Left forelimb (tissue), 1 donor: ENCODE results near the gene TRIM67.
"Not testable (repeated sequence)": the region's sequence is repeated elsewhere in the genome, so short reads cannot be mapped to it uniquely, and the experiment has no call there.

Experiments used
- DNase-seq: peaks from one replicate; pipeline ENCODE4 v3.0.0-alpha.2; 2018; ENCODE audit warnings: low spot score

TRIM67 gene

DNA sequence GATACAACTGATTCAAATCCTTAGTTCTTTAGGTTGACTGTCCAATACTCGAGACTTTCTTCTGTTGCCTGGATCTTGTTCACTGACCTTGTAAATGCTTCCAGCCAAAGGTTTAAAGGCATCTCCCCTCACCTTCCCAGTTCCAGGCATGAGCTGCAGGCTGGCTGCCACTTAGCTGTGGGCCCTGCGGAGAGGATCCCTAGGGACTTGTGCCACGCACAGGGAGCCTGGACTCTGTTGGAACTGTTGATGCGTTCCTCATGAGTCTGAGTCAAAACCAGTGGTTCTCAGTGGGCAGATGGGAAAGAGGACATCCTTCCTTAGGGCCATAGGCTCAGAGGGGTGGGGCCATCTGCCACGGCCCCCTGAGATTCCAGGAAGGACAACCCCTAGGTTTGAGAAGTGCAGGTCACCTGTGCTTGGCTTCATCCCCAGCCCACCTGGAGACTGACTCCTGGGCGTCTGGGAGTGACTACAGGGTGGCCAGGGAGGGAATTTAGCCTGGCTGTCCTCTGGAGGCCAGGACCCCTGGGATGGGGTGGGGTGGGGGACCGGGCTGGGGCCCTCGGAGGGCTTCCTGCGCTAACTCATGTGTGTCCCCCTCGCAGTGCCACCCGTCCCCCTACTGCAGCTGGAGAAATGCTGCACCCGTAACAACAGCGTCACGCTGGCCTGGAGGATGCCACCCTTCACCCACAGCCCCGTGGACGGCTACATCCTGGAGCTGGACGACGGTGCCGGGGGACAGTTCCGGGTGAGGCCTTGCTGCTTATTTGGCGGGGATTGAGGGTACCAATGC is 41.6 kb downstream of the TRIM67 start:
- no peak for DNase-seq

DNA sequence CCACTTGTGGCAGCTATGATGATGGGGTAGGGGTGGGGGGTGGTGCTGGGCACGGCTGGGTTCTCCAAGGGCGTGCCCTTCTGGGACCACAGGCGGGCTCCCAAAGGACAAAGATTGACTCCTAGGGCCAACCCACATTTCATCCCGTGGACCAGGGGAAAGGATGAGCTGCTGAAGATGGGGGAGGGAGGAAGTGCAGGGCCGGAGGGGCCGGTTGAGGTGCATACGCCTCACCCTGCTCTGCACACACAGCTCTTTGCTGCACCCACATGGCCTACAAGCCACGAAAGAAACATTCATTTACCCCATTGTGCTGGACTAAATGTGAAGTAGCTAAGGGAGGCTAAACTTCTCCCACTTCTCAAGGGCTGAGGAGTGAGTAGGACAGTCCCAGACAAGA is 45.0 kb downstream of the TRIM67 start:
- no peak for DNase-seq

DNA sequence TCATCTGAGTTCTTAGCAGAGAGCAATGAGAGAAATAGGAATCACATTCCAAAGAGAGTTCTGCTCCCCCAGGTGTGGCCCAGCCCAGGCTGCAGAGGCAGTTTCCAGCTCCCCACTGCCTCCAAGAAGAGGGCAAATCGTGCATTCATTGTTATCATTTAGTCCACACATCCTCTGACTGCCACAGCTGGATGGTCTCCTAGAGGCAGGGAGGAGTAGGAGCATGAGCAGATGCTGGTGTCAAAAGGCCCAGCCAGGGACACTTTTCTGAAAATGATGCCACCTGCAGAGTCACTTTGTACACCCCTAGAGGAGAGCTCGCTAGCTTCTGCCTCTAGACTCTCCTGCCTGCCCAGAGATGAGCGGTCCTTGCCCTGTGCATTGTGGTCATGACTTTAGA is 45.6 kb downstream of the TRIM67 start:
- no peak for DNase-seq

DNA sequence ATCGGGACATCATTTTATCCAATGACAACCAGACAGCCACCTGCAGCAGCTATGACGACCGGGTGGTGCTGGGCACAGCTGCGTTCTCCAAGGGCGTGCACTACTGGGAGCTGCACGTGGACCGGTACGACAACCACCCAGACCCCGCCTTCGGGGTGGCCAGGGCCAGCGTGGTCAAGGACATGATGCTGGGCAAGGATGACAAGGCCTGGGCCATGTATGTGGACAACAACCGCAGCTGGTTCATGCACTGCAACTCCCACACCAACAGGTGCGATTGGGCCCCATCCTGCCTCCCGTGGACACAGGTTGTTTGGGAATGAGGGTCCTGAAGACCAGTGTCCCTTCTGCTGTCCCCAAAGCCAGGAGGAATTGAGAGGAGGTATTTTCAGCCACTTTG is 47.1 kb downstream of the TRIM67 start:
- no peak for DNase-seq

GRCh38 chr1:231209531-231209930 is 47.7 kb downstream of the TRIM67 start:
- no peak for DNase-seq

GRCh38 chr1:231210126-231210525 is 48.3 kb downstream of the TRIM67 start:
- no peak for DNase-seq

DNA sequence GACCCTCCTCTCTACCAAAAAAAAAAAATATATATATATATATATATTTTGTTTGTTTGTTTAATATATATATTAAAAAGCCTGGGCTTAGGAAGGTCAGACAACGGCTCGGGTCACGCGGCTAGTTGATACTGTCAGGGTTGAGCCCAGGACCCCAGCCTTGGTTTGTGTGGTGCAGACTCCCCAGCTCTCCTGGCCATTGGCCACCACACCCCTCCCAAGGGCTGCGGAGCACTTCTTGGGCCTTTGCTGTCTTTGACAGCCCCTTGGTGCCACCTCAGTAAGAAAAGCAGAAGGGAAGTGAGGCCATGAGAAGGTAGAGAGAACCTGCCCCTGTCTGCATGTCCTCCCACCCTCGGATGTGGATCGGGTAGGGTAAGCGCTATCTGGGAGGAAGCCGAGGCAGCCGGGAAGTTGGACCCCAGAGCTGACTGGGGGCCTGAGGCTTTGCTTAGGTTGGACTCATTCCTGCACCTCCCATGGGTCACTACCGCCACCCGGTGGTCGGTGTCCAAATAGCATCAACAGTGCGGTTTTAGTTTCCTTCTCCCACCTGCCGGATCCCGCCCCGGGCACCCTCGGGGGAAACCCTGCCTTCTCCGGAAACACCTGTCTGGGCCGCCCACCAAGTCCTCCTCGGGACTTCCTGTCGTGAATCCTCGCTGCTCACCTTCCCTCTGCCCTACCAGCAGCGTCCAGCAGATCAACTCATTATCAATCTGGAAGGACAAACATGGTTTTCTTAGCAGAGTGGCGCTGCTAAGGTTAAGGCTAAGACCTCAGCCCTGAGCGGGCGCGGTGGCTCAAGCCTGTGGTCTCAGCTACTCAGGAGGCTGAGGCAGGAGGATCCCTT is 49.4 kb downstream of the TRIM67 start:
- DNase-seq: peak; percentile 86

- DNase-seq: not testable (repeated sequence)
Observed at GRCh38 chr1:231212301-231212700, 50.4 kb downstream of the TRIM67 start.

DNA sequence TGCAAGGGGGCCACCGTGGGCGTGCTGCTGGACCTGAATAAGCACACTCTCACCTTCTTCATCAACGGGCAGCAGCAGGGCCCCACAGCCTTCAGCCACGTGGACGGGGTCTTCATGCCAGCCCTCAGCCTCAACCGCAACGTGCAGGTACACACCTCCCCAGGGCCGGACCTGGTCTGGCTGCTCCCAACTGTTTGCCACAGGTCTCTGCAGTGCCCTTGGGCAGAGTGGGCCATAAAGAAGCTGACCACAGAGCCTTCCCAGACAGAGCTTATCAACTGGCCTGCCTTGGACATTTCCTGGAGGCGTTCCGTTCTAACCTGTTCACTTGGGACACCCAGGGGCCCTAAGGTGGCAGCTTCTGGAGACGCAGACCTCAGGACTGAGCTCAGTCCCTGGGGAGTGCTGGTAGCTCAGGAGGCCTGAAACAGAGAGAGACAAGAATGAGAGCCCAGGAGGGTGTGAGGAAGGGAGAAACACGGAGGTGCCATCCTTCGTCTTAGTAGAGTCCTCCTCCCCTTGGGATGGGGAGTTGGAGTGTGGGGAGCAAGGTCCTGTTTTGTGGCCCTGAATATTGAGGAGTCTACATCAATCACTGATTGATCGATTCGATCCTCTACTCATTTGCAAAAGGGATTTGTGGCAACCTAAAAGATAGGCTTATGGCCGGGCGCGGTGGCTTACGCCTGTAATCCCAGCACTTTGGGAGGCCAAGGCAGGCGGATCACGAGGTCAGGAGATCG is 52.1 kb downstream of the TRIM67 start:
- DNase-seq: no peak

GRCh38 chr1:231214918-231215680 is 53.2 kb downstream of the TRIM67 start:
- DNase-seq: no peak

DNA sequence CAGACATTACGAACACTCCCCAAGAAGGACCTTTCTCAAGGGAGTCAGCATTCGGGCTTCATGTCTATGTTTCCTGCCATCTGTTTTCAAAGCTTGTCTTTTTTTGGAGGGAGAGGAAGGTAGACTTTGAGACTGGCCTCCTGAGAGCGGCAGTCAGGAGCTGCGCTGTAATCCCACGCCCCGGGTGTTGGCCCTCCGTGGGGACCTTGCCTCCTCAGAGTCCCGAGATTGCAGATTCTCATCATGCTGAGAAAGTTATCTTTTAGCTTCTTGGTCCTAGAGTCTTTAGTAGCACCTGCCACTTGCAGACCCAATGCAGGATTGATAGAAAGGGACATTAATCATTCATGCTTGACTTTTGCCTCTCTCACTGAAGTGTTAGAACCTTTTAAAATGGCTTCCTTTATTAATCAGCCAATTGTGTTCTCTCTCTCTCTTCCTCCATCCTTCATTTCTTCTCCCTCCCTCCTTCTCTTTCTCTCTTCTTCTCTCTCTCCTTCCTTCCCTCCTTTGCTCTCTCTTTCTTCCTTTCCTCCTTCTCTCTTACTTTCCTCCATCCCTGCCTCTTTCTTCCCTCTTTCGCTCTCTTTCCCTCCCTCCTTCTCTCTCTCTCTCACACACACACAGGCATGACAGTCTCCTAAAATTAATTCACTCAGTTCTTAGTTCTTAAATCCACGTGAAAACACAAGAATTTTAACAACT is 54.0 kb downstream of the TRIM67 start:
- no peak for DNase-seq

GRCh38 chr1:231216498-231216897 is 54.6 kb downstream of the TRIM67 start:
- no peak for DNase-seq

DNA sequence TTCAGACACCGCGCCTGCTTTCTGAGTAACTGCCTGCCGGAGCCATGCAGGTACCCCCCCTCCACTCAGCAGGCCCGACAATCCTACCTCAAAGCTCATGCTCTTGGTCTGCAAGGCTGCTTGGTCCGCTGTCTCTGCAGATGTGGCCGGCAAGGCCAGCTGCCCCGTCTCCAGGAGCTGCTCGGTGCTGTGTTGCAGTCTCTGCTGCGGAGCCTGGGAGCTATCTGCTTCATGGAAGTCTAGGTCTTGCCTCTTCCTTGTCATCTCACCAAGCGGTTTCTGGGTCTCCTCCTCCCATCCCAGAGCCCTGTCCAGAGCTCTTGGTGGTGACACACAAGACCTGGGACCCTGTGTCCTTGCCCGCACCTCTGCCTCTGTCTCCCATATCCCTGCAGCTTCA is 55.2 kb downstream of the TRIM67 start:
- no peak for DNase-seq

- DNase-seq: no peak
Observed at GRCh38 chr1:231218078-231218477, 56.2 kb downstream of the TRIM67 start.

DNA sequence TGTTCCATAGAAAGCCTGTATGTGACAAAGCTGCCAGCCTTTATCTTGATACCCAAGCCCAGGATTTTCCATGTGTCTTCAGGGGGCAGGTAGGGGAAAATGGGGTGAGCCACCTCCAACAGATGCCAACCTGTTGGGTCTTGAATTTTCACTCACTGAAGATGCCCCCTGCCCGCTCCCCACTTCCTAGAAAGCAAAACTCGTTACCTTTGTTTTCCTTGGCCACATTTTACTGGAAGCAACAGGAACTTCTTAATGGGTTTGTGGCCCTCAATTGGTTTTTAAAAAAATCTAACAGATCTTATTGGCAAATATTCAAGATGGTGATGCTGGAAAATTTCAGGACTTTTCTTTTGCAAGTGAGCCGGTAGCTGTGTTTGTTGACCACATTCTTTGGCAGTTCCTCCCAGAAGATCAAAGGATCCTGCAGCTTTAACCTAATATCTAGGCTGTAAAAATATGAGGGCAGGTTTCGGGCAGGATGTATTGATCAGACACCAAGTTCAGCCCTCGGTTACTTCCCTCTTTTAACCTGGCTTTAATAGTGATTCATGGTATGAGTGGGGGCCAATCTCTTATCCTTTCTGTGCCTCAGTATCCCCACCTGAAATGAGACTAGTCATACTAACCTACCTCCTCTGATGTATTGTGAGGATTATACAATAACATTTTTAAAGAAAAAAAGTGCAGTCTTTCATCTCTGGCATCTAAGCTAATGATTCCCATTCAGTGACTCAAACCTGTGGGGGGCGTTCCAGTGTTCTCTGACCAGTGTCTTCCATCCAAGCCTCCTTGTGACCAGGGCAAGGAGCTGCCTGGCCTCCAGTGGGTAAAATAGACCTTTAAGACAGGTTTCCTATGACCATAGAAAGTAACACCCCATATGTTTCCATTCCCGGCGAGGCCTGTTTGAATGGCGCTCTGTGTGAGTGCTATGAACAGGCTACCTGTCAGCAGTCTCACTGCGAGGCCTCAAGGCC is 57.9 kb downstream of the TRIM67 start:
- DNase-seq: no peak

DNA sequence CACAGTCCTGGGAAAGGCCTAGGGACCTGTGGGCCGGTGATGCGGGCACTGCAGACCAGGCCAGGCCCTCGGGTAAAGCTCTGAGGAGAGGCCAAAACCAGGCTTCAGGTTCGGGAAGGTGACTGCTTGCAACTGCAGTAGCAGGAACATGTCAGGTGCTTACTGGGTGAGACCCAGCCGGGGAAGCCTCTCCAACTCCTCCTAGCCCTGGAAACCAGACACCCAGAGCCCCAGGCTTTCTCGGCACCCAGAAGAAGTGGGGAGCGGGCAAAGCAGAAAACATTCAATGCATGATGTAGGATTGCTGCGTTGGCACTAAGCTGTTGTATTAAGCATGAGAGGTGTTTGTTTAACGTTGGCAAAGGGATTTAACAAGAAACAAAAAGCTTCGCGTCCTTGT is 58.9 kb downstream of the TRIM67 start:
- DNase-seq: no peak

- DNase-seq: no peak
Observed at GRCh38 chr1:231226156-231226555, 64.3 kb downstream of the TRIM67 start.

- DNase-seq: no peak
Observed at GRCh38 chr1:231231511-231231910, 69.7 kb downstream of the TRIM67 start.

- DNase-seq: no peak
Observed at GRCh38 chr1:231232870-231233734, 71.2 kb downstream of the TRIM67 start.
